PC-9 (cell line): ENCODE measurements around the gene ANO4. TPM values are rescaled to one million over a fixed set of nuclear protein-coding genes. Genes with fewer than 3 reads are reported as not detected.

Experiments used
- Bru-seq: library from RNA; stranded (reverse); fragments of 400-500 nt; gene quantifications from one replicate; lab custom pipeline; 2021; lab: Mats Ljungman, UMichigan
- BruChase-seq, 2 experiments: library from RNA; stranded (reverse); fragments of 400-500 nt; gene quantifications; one replicate each; lab custom pipeline; 2021; lab: Mats Ljungman, UMichigan
- BruUV-seq: library from RNA; stranded (reverse); fragments of 400-500 nt; replicated peaks from 2 replicates; lab custom pipeline; 2021; lab: Mats Ljungman, UMichigan
- CTCF ChIA-PET: fragments of 300-600 bp; sonication (Branson Sonifier 250); formaldehyde crosslinking; loops from one replicate; lab custom pipeline; 2022; ENCODE audit warnings: antibody characterized with exemption; lab: Charles Lee
- POLR2A ChIA-PET: fragments of 300-600 bp; sonication (Branson Sonifier 250); formaldehyde crosslinking; loops from one replicate; lab custom pipeline; 2022; ENCODE audit warnings: antibody characterized with exemption; ENCODE audit not compliant: unreplicated experiment; lab: Charles Lee
- DNase-seq, 2 experiments: peaks; one replicate each; pipeline versions ENCODE4 v3.0.0 to v3.0.0-alpha.2; 2015 to 2022; ENCODE audit warnings: mixed read lengths in 1 of 2
- H2AFZ ChIP-seq: fragments of 200-600 bp; sonication (generic); 2 replicates; pipeline ENCODE4 v1.8.1; 2017; ENCODE audit warnings: antibody characterized with exemption
- H3F3A ChIP-seq: fragments of 200-600 bp; sonication (generic); 2 replicates; pipeline ENCODE4 v1.8.1; 2017; ENCODE audit warnings: antibody characterized with exemption, mild to moderate bottlenecking, low read depth; ENCODE audit not compliant: insufficient read depth
- H3K27ac ChIP-seq: fragments of 200-600 bp; sonication (generic); 2 replicates; pipeline ENCODE4 v1.6.1; 2016; ENCODE audit warnings: mixed run types
- H3K27me3 ChIP-seq: fragments of 200-600 bp; sonication (generic); 2 replicates; pipeline ENCODE4 v1.6.1; 2016; ENCODE audit warnings: low read depth, mixed run types; ENCODE audit not compliant: insufficient read depth
- H3K36me3 ChIP-seq: fragments of 200-600 bp; sonication (generic); 2 replicates; pipeline ENCODE4 v1.6.1; 2016; ENCODE audit warnings: low read depth, mixed run types
- H3K4me1 ChIP-seq: fragments of 200-600 bp; sonication (generic); replicated peaks from 2 replicates; pipeline ENCODE4 v1.6.1; 2016; ENCODE audit warnings: mixed run types; ENCODE audit not compliant: insufficient read depth
- H3K4me2 ChIP-seq: fragments of 200-600 bp; sonication (generic); 2 replicates; pipeline ENCODE4 v1.6.1; 2017; ENCODE audit warnings: mixed run types
- H3K4me3 ChIP-seq: fragments of 200-600 bp; sonication (generic); 2 replicates; pipeline ENCODE4 v1.6.1; 2016; ENCODE audit warnings: mixed run types
- H3K79me2 ChIP-seq: fragments of 200-600 bp; sonication (generic); 2 replicates; pipeline ENCODE4 v1.6.1; 2017; ENCODE audit warnings: low read depth, mixed run types
- H3K9me2 ChIP-seq: fragments of 200-600 bp; sonication (generic); 2 replicates; pipeline ENCODE4 v1.8.1; 2017; ENCODE audit warnings: mild to moderate bottlenecking; ENCODE audit not compliant: insufficient read depth
- H3K9me3 ChIP-seq: fragments of 200-600 bp; sonication (generic); 2 replicates; pipeline ENCODE4 v1.8.1; 2016; ENCODE audit warnings: low read depth; ENCODE audit not compliant: insufficient read depth
- H4K20me1 ChIP-seq: fragments of 200-600 bp; sonication (generic); 2 replicates; pipeline ENCODE4 v1.8.1; 2017; ENCODE audit not compliant: insufficient read depth
- CTCF ChIP-seq: fragments of 200-600 bp; sonication (generic); conservative IDR thresholded peaks from 2 replicates; pipeline ENCODE4 v1.6.1; 2017; ENCODE audit warnings: mixed run types, antibody characterized with exemption, mild to moderate bottlenecking, moderate library complexity
- EZH2 ChIP-seq: fragments of 200-600 bp; sonication (generic); IDR thresholded peaks from 2 replicates; pipeline ENCODE4 v1.8.0; 2017; ENCODE audit warnings: antibody characterized with exemption, low read depth
- intact Hi-C: fragments of 100-400 bp; cut with micrococcal nuclease; formaldehyde crosslinking; loops from one replicate; pipeline ENCODE4 v1.10.0; 2022; ENCODE audit not compliant: unreplicated experiment
- long read RNA-seq: library from polyadenylated mRNA; stranded (forward); transcript quantifications from one replicate; pipeline ENCODE4 v2.0.0, GENCODE V29; 2022
- total RNA-seq: library from RNA; stranded (reverse); gene quantifications from 2 replicates; pipeline ENCODE4 v1.2.3, GENCODE V29; 2021

The ANO4 gene
- not detected in 2 replicates for total RNA-seq
- percentile 2 among the genes with signal in this experiment for Bru-seq, nascent RNA
- percentile 3 among the genes with signal in this experiment for BruChase-seq, experiment 1, labeled RNA remaining after a 2-hour chase
- percentile 2 among the genes with signal in this experiment for BruChase-seq, experiment 2, labeled RNA remaining after a 6-hour chase
- long read RNA-seq: 0 reads

- Histone ChIP-seq H3K9me3 (no peaks in the 10 kb centered on the region), H3K9me2 (no peaks in the 10 kb centered on the region), H3K36me3 (no peaks in the 10 kb centered on the region), H3K27ac (no peak within 1 kb of the TSS), H3K79me2 (no peaks in the 10 kb centered on the region), H3F3A (no peaks in the 10 kb centered on the region), H3K4me1 (no peaks in the 10 kb centered on the region), H3K4me3 (no peak within 1 kb of the TSS), H3K4me2 (0 out of 2 replicates have a peak within 1 kb of the TSS, but pooled peaks have one; percentile 10), H4K20me1 (no peaks in the 10 kb centered on the region), H3K27me3 (peaks cover 58% of the 10 kb centered on the region), H2AFZ (no peak within 1 kb of the TSS)
- TF ChIP-seq EZH2 (no peak), CTCF (no peak)
- DNase-seq: no peak
- intact Hi-C loops: no loop called here
- BruUV-seq: no TSS peak
- ChIA-PET CTCF (no interaction called here), POLR2A (no interaction called here)
Measured at GRCh38 chr12:100794441-100795173, at the start of gene ANO4. TSS of gene ANO4 (plus strand) at chr12:100794776. CDS start at chr12:100901786, 107,010 bp downstream.

GRCh38 chr12:100745378-100746071 lies 49.1 kb upstream of the ANO4 start:
- no peaks in the 10 kb centered on the region for H3F3A ChIP-seq
- no peaks in the 10 kb centered on the region for H4K20me1 ChIP-seq
- H3K4me2 ChIP-seq: no peak overlapping the region
- H3K9me3 ChIP-seq: no peaks in the 10 kb centered on the region
- intact Hi-C loops: no loop called here
- no peak for DNase-seq
- H3K9me2 ChIP-seq: no peaks in the 10 kb centered on the region
- ChIA-PET CTCF (no interaction called here), POLR2A (no interaction called here)
- peaks cover 6% of the 10 kb centered on the region; the same call in 1 of the 2 replicates for H3K27me3 ChIP-seq
- no peak overlapping the region for H3K27ac ChIP-seq
- H2AFZ ChIP-seq: no peak overlapping the region
- H3K79me2 ChIP-seq: no peaks in the 10 kb centered on the region
- H3K4me3 ChIP-seq: no peak overlapping the region
- no peak for TF ChIP-seq EZH2
- no peak for TF ChIP-seq CTCF
- no peaks in the 10 kb centered on the region for H3K4me1 ChIP-seq
- no TSS peak for BruUV-seq
- H3K36me3 ChIP-seq: no peaks in the 10 kb centered on the region

GRCh38 chr12:100752841-100753240 lies 41.7 kb upstream of the ANO4 start:
- Histone ChIP-seq H3K27ac (no peak overlapping the region), H3K9me2 (no peaks in the 10 kb centered on the region), H4K20me1 (no peaks in the 10 kb centered on the region), H3K79me2 (no peaks in the 10 kb centered on the region), H3K36me3 (no peaks in the 10 kb centered on the region), H3K4me2 (no peak overlapping the region), H3K9me3 (no peaks in the 10 kb centered on the region), H3K4me3 (no peak overlapping the region), H3F3A (no peaks in the 10 kb centered on the region), H3K4me1 (no peaks in the 10 kb centered on the region), H2AFZ (no peak overlapping the region), H3K27me3 (peaks cover 16% of the 10 kb centered on the region; the same call in 1 of the 2 replicates)
- CTCF ChIA-PET: interaction anchor here (0.7 kb wide), 1 partner anchor 74 kb away, joined by 3 read pairs; no protein-coding TSS in a partner anchor
- no TSS peak for BruUV-seq
- POLR2A ChIA-PET: no interaction called here
- no peak for DNase-seq
- intact Hi-C loops: no loop called here
- TF ChIP-seq EZH2: no peak
- no peak for TF ChIP-seq CTCF
